Measurements from ENCODE around the gene OR2H1. TPM values are rescaled to one million over a fixed set of nuclear protein-coding genes. Genes with fewer than 3 reads are reported as not detected.

The OR2H1 gene
- polyA plus RNA-seq, 5 donors: not detected

DNA sequence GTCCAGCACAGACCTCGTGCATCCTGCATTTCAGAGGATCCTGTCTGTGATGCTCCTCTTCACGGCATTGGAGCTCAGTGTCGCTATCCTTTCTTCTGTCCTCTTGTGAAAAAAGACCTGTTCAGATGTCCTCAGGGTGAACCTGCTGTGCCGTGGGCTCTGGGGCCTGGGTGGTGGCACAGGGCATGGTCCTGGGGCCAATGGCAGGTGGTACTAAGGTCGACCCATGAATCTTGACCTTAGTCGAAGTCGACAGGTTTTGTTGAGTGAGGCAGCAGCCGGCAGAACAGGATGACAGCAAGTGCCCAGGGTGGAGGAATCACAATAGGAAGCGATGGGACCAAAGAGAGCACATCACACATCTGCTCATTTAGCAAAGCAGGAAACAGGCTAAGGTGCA is 52.8 kb downstream of the OR2H1 start:
- no peak for DNase-seq

DNA sequence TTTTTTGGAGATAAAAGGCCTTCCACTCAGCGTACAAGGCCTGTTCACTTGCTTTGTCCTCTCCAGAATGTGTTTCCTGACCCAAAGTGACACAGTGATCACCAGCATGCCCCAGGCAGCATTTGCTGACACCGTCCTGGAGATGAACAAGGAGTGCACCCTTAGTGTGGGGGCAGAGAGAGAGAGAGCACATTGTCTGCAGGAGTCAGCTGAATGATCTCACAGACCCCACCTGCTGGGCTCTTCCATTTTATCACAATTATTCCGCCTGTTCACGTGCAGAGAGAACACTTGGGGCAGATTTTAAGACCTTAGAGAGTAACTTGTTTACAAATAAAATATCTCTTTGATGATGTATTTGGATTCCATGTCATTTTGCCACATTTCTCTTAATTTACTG is 53.2 kb downstream of the OR2H1 start:
- no peak for DNase-seq

DNA sequence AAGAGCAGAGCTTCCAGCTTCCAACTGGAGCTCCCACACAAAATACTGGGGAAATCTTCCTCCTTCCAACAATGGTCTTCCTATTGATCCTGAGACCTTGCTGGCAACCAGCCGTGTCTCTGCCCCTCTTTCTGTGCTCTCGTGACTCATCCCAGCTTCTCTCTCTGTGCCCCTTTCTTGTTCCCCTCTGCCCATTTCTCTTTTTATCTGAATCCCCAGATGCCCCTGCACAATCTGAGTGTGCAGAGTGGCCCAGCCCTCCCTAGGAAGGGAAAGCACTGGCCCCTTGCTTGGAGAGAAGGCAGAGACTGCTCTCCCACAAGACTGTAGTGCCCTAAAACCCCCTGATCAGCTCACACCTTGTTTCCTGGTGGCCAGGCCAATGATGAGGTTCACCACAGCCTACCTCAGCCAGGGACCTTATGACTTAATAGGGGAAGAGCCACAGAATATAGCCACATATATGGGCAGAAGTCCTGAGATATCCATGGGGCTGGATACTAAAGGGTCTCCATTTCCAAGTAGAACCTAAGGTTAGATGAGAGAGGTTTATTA is 53.9 kb downstream of the OR2H1 start:
- DNase-seq: no peak

Other genes starting within 250 kb of the OR2H1 start
- under 1 TPM; 0.05 to 0.12 (median 0.07) TPM for gene OR14J1, start 155.5 kb upstream of the OR2H1 start, polyA plus RNA-seq (ENCODE audit: insufficient read depth in 1 of 5, insufficient read length in 5 of 5, low replicate concordance in 1 of 5)
- gene OR5V1, start 88.3 kb upstream of the OR2H1 start, polyA plus RNA-seq (ENCODE audit: insufficient read depth in 1 of 5, insufficient read length in 5 of 5, low replicate concordance in 1 of 5): not detected
- gene OR12D3, start 81.9 kb upstream of the OR2H1 start, polyA plus RNA-seq (ENCODE audit: insufficient read depth in 1 of 5, insufficient read length in 5 of 5, low replicate concordance in 1 of 5): not detected
- gene OR12D2, start 61.5 kb upstream of the OR2H1 start, polyA plus RNA-seq (ENCODE audit: insufficient read depth in 1 of 5, insufficient read length in 5 of 5, low replicate concordance in 1 of 5): not detected
- not detected for gene OR12D1, start 42.2 kb upstream of the OR2H1 start, polyA plus RNA-seq (ENCODE audit: insufficient read depth in 1 of 5, insufficient read length in 5 of 5, low replicate concordance in 1 of 5)
- not detected for gene OR10C1, start 17.8 kb upstream of the OR2H1 start, polyA plus RNA-seq (ENCODE audit: insufficient read depth in 1 of 5, insufficient read length in 5 of 5, low replicate concordance in 1 of 5)
- gene OR11A1, start 84 bp upstream of the OR2H1 start, polyA plus RNA-seq (ENCODE audit: insufficient read depth in 1 of 5, insufficient read length in 5 of 5, low replicate concordance in 1 of 5): not detected
- gene MAS1L, start 30.8 kb downstream of the OR2H1 start, polyA plus RNA-seq (ENCODE audit: insufficient read depth in 1 of 5, insufficient read length in 5 of 5, low replicate concordance in 1 of 5): not detected
- 1 to 10 TPM in 3 of 5 donors, under 1 TPM in 2; 0.68 to 2.8 (median 1.6) TPM for gene UBD, start 102.6 kb downstream of the OR2H1 start, polyA plus RNA-seq (ENCODE audit: insufficient read depth in 1 of 5, insufficient read length in 5 of 5, low replicate concordance in 1 of 5)
- under 1 TPM in 4 of 5 donors, not detected in 1; 0.07 to 0.20 (median 0.17) TPM for gene OR2H2, start 128.0 kb downstream of the OR2H1 start, polyA plus RNA-seq (ENCODE audit: insufficient read depth in 1 of 5, insufficient read length in 5 of 5, low replicate concordance in 1 of 5)
- gene GABBR1, start 176.0 kb downstream of the OR2H1 start, polyA plus RNA-seq (ENCODE audit: insufficient read depth in 1 of 5, insufficient read length in 5 of 5, low replicate concordance in 1 of 5): 100 to 1,000 TPM in 1 of 5 donors, 10 to 100 TPM in 4; 85.5 to 122 (median 88.1) TPM
- under 1 TPM in 1 of 5 donors, not detected in 4; 0.13 TPM for gene MOG, start 199.9 kb downstream of the OR2H1 start, polyA plus RNA-seq (ENCODE audit: insufficient read depth in 1 of 5, insufficient read length in 5 of 5, low replicate concordance in 1 of 5)
- gene ZFP57, start 224.0 kb downstream of the OR2H1 start, polyA plus RNA-seq (ENCODE audit: insufficient read depth in 1 of 5, insufficient read length in 5 of 5, low replicate concordance in 1 of 5): under 1 TPM in 1 of 5 donors, not detected in 4; 0.61 TPM

Measured in right lung (tissue), 5 donors.